ENCODE results near the gene POFUT2.

DNA sequence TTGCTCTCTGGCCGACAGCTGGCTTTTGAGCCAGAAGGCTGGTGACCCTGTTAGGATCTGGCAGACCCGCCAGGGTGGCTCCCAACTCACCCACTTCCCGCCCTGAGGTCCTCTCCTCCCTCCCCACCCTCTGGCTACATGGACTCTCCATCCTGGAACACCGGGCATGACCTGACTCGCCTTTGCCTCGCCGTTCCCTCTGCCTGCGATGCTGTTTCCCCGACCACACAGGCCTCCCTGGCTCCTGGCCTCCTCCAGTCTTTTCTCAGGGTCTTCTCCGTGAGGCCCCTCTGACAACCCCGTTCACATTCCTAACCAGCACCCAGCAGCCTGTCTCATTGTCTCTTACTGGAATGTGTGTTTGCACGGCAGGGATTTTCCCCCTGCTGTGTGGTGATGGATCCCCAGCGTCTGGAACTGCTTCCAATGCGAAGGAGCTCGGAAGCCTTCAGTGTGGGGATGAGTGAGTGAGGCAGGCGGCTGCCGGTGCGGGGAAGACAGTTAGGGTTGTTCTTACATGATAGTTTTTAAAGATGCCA is 46.0 kb upstream of the POFUT2 start:
- TF ChIP-seq ZNF274 (IDR thresholded peaks at IDR 0.05; ENCODE audit: low read depth, low read length) (no peak), YY1 (IDR thresholded peaks at IDR 0.05; ENCODE audit: insufficient read depth, insufficient read length) (no peak), SUZ12 (IDR thresholded peaks at IDR 0.05; ENCODE audit: extremely low read depth, insufficient read depth, insufficient read length) (no peak)
